Transverse colon (tissue), 4 donors: ENCODE data around the gene CKM.

ENCODE experiments used
- EP300 ChIP-seq: sonication (generic); formaldehyde crosslinking; IDR thresholded peaks from one replicate; pipeline ENCODE4 v1.6.1; 2017; ENCODE audit warnings: antibody characterized with exemption, low read depth
- POLR2A ChIP-seq: fragments of 450-650 bp; IDR thresholded peaks from one replicate; pipeline ENCODE4 v1.6.1; 2016; ENCODE audit warnings: antibody characterized with exemption, mild to moderate bottlenecking, moderate library complexity
- POLR2AphosphoS5 ChIP-seq, 3 donors: sonication (generic); formaldehyde crosslinking; IDR thresholded peaks; one replicate each; pipeline ENCODE4 v1.6.1; 2016; ENCODE audit warnings: antibody characterized with exemption in 3 of 3
- TF ChIP-seq, protein P1 (sequence below), 5 experiments: fragments of 200-600 bp in 3 of 5; fragments of 450-650 bp in 2 of 5; sonication (generic) in 3 of 5; IDR thresholded peaks; 1 replicate in 2 of 5; 2 replicates in 3 of 5; pipeline ENCODE4 v1.5.1; 2016 to 2017; ENCODE audit warnings: antibody characterized with exemption in 5 of 5, inconsistent platforms in 3 of 5, mild to moderate bottlenecking in 2 of 5, moderate library complexity in 1 of 5

- TF ChIP-seq POLR2A = no peak
- TF ChIP-seq, protein P1, sequence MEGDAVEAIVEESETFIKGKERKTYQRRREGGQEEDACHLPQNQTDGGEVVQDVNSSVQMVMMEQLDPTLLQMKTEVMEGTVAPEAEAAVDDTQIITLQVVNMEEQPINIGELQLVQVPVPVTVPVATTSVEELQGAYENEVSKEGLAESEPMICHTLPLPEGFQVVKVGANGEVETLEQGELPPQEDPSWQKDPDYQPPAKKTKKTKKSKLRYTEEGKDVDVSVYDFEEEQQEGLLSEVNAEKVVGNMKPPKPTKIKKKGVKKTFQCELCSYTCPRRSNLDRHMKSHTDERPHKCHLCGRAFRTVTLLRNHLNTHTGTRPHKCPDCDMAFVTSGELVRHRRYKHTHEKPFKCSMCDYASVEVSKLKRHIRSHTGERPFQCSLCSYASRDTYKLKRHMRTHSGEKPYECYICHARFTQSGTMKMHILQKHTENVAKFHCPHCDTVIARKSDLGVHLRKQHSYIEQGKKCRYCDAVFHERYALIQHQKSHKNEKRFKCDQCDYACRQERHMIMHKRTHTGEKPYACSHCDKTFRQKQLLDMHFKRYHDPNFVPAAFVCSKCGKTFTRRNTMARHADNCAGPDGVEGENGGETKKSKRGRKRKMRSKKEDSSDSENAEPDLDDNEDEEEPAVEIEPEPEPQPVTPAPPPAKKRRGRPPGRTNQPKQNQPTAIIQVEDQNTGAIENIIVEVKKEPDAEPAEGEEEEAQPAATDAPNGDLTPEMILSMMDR (IDR thresholded peaks at IDR 0.05) = no peak
- no peak for TF ChIP-seq POLR2AphosphoS5 (IDR thresholded peaks at IDR 0.05)
- no peak for TF ChIP-seq EP300
These were observed 29.8 kb upstream of the CKM start for GRCh38 chr19:45352471-45352870.
